NCI-H1436 (cell line): ENCODE measurements around the gene MYZAP.

ENCODE experiments used
- DNase-seq: peaks from one replicate; lab custom pipeline; 2025; lab: John Stamatoyannopoulos, UW

The MYZAP gene

GRCh38 chr15:57697588-57697987, 105.9 kb downstream of the MYZAP start:
- no peak for DNase-seq

GRCh38 chr15:57698243-57698642, 106.5 kb downstream of the MYZAP start:
- no peak for DNase-seq

GRCh38 chr15:57698991-57699390, 107.3 kb downstream of the MYZAP start:
- no peak for DNase-seq

- no peak for DNase-seq
Observed at GRCh38 chr15:57703387-57703786, 111.7 kb downstream of the MYZAP start.

- DNase-seq = no peak
Observed at GRCh38 chr15:57704441-57704840, 112.7 kb downstream of the MYZAP start.

- no peak for DNase-seq
Observed at GRCh38 chr15:57705746-57706404, 114.2 kb downstream of the MYZAP start.

GRCh38 chr15:57706405-57707209, 114.9 kb downstream of the MYZAP start, which contains the start of gene POLR2M:
POLR2M (plus strand) TSS chr15:57706714; CDS start chr15:57706843, 129 bp downstream.
- DNase-seq = peak; percentile 97

- DNase-seq = no peak
Observed at GRCh38 chr15:57708047-57708446, 116.3 kb downstream of the MYZAP start.

GRCh38 chr15:57718309-57718708, 126.6 kb downstream of the MYZAP start:
- no peak for DNase-seq

- no peak for DNase-seq
Observed at GRCh38 chr15:57720867-57721266, 129.2 kb downstream of the MYZAP start.

GRCh38 chr15:57726411-57726810, 134.7 kb downstream of the MYZAP start:
- DNase-seq = no peak

- no peak for DNase-seq
Observed at GRCh38 chr15:57727031-57727430, 135.3 kb downstream of the MYZAP start.

GRCh38 chr15:57728436-57728835, 136.7 kb downstream of the MYZAP start:
- DNase-seq = no peak

- no peak for DNase-seq
Observed at GRCh38 chr15:57730876-57731275, 139.2 kb downstream of the MYZAP start.

GRCh38 chr15:57731530-57732103, 139.9 kb downstream of the MYZAP start:
- no peak for DNase-seq

- DNase-seq = peak; percentile 46
Observed at GRCh38 chr15:57732526-57733331, 141.0 kb downstream of the MYZAP start.

GRCh38 chr15:57734860-57735259, 143.2 kb downstream of the MYZAP start:
- DNase-seq = no peak
